GM18909 (cell line): Measurements from ENCODE around the gene MYOF.
"Not testable (repeated sequence)": the region's sequence is repeated elsewhere in the genome, so short reads cannot be mapped to it uniquely, and the experiment has no call there.

ENCODE experiments used
- ATAC-seq: cut with Tn5 transposase; IDR thresholded peaks from one replicate; pipeline ENCODE4 v1.9.1; 2021; ENCODE audit warnings: mild to moderate bottlenecking; ENCODE audit not compliant: unreplicated experiment, poor library complexity

Gene MYOF

GRCh38 chr10:93437086-93437945, 44.8 kb downstream of the MYOF start:
- no peak for ATAC-seq

DNA sequence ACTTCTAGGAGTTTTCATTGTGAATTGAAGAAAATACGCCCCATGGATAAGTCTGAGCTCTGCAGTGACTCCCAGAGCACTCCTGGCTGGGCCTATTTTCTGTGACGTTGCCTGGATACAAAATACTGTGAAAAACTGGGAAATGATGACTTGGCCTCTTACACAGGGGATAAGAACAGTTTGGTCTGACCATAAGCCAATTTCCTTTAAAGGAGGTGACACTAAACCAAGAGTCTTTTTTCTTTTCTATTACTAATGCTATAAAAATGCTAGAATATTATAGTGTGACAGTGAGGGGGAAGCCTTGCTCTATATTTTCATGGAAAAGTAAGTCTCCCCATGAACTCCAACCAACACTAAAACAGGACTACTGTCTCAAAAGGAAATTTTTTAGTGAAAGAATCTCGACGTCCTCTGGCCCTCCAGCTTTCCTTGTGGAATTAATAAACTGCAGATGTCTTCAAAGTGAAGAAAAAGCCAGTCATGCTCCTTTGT, 45.5 kb downstream of the MYOF start:
- no peak for ATAC-seq

DNA sequence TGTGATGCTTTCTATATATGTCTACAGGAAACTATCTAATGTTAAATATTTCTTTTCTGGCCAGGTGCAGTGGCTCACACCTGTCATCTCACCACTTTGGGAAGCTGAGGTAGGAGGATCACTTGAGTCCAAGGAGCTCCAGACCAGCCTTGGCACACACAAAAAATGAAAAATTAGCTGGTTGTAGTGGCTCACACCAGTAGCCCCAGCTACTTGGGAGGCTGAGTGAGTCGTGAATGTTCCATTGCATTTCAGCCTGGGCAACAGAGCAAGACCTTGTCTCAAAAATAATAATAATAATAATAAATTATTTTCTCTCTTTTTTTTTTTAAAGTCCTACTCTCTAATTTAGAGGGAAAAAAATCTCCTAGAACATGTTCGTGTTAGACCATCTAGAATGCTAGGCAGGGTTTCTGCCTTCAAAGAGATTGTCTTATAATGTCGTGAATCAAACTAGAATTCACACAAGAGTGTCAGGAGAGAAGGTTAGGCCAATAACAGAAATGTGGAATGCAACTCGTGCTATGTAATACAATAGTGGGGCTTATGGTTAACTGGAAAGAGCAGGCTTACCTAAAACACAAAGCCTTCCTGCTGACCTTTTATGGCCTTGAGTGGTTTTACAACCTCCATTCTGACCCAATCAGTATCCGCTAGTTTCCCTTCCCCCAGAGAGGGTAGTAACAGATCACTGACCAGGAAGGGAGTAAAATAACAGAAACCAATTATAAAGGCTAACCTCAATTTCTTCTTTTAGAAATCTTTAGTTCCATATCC, 46.3 kb downstream of the MYOF start:
- no peak for ATAC-seq

GRCh38 chr10:93434991-93435491, 47.1 kb downstream of the MYOF start:
- ATAC-seq: no peak

DNA sequence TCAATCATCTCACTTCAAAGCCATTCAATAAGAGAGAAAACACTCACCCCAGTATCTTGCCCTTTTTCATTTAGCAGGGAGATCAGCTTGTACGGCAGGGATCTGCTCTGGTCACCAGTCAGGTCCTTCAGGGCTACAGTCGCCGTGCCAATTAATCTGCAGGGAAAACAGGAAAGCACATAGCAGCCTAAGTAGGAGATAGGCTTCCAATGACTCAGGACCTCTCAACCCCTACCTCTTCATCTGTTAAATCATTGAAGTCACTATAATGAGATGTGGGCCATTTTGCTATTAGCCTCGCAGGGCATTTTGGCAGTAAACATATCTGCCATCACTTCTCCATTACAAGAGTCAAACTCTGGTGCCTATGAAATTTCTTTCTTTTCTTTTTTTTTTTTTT, 50.8 kb downstream of the MYOF start:
- ATAC-seq: no peak

- ATAC-seq: no peak
Observed at GRCh38 chr10:93425861-93426260, 56.3 kb downstream of the MYOF start.

DNA sequence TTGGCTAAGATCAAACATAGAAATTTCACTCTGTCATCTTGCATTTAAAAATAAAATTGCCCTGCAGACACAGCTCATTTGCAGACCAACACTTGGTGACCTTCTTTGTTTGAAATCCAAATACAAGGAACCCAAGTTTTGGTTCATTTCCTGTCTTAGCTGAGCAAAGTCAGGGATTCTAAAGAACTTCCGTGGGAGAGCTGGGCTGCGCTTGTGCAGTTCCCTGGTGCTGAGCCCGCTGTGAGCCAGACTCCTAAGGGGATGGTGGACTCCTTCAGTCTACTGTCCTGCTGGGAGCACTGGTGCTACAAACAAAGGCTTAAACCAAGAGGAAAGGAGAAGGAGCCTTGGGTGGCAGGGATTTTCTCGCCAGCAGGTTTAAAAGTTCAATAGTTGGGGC, 60.0 kb downstream of the MYOF start:
- no peak for ATAC-seq

GRCh38 chr10:93420944-93421825, 60.9 kb downstream of the MYOF start:
- ATAC-seq: no peak

GRCh38 chr10:93420091-93420490, 62.0 kb downstream of the MYOF start:
- no peak for ATAC-seq

- not testable (repeated sequence) for ATAC-seq
Observed at GRCh38 chr10:93419016-93419415, 63.1 kb downstream of the MYOF start.

DNA sequence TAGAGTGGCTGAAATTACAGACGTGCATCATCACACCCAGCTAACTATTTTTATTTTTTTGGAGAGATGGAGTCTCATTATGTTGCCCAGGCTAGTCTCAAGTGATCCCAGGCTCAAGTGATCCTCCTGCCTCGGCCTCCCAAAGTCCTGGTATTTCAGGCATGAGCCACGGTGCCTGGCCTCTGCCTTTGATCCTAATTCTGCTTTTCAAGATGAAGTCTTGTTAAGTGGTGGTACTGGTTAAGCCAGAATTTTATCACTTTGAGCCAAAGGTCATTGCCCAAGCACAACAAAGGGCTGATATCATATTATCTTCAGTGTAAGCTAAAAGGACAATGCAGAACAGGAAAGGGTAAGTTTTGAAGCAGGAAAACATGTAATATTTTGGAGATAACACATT, 64.2 kb downstream of the MYOF start:
- no peak for ATAC-seq

DNA sequence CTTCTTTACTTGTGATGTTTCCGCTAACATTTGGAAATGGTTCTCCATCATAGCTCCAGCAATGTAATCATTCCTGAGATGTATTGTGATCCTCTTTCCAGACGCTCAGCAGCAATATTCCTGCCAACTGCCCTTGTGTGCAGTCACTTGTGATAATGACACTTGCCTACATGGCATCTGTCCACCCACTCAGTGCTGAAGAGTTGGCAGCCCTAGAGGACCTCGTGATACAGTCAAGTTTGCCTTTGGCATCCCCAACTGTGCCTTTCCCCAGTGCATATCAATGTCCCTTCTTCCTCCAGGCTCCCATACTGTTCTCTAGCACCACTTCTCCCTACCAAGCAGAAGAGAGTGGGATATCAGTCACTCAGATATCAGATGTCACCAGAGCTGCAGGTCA, 64.9 kb downstream of the MYOF start:
- no peak for ATAC-seq

DNA sequence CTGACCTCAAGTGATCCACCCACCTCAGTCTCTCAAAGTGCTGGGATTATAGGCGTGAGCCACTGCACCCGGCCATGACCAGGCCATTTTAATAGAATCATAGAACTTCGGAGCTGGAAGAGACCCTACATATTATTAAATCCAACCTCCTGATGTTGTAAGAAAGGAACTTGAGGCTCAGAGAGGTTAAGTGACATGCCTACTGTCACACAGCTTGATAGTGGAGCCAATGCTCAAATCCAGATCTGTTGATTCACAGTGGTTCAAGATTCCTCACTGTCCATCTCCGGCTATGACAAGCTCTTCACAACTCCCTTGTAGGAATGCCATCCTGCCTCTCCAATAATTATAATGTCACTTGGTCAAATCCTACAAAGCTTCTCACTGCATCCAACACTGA, 65.3 kb downstream of the MYOF start:
- no peak for ATAC-seq

DNA sequence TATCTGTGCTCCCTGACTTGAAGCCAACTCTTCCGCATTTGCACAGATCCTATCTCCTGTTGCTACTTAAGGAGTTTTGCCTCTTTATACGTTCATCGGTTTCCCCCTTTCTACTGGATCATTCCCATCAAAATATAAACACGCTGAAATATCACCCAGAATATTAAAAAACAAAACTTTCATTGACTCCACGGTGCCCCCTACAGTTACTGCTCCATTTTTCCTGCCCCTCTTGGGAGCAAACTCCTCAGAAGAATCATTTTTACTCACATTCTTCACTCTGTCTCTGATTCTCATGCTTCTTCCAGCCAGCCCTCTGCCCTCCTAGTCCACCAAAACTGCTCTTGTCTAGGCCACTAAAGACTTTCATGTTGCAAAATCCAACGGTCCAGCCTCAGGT, 66.4 kb downstream of the MYOF start:
- ATAC-seq: no peak

DNA sequence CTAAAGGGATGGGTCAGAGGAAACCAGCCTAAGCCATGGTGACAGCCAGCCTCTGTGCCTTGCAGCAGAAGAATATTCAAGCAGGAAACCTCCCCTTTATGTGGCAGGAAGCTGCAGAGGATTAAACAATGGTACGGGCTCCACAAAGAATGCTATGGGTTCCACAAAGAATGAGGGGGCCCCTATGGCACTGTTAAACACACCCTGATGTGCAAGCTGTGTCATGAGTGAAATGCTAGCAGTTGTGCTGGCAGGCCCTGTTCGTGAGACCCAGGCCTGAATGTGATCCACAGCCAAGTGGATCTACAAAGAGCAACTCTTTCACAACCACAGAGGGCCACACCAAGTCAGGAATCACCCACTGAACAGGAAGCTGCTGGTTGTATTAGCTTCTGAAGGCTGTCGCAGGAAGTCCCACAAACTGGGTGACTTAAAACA, 68.9 kb downstream of the MYOF start:
- no peak for ATAC-seq

- ATAC-seq: no peak
Observed at GRCh38 chr10:93412801-93413200, 69.3 kb downstream of the MYOF start.

- no peak for ATAC-seq
Observed at GRCh38 chr10:93410697-93411348, 71.3 kb downstream of the MYOF start.

DNA sequence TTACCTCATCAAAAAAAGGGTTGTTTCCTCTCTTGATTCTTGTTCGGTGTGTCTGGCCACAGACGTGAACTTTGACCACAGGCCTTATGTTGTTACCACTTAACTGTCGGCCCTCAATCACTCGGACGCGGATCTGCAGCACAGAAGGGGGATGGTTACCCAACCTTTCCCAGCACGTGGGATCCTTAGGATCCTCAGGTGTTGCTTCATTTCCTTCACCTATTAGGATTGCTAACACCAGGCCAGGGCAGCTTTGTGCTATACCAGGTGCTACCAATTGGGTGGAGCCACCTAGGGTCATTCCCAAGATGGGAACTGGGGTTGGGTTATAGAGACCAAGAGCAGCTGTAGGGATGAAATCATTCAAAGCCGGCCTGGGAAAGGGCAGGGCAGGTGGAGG, 73.4 kb downstream of the MYOF start:
- no peak for ATAC-seq

DNA sequence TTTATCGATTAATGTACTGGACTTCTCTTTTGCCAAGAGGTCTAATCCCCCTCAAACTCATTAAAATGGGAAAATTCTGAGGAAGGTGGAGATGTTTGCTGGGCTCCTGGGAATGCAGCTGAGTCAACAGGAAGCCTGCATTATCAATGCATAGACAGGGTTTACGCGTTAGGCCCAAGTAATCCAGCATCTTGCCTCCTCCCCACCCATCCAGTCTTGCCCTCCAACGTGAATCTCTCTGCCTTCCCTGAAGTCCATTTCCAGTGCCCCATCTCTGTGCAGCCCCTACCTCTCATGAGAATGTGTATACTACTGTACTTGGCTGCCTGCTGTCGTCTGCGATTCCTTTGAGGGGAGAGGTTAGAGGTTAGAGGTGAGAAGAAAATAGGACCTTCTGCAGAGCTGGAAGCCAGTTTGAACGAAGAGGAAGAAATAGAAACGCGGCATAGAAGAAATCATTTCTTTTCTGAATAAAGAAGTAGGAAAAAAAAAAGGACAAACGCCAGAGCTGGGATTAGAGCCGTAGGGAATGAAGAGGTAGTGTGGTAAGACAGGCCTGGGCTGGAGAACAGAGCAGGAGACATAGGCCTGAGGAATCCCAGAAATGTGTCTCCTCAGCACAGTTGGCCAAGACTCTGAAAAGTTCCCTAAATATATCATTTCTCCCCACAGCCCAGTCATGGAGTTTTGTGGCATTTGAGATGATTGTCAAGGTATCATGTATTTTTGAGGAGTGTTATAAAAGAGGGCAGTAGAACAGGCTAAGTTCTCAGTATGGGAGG, 75.6 kb downstream of the MYOF start:
- no peak for ATAC-seq
